Mucosa of rectum (tissue), 2 donors: ENCODE data around the gene PYURF.

Experiments
- H3K27ac ChIP-seq, 2 donors: one replicate each; pipeline ENCODE4 v1.7.0; 2013; ENCODE audit warnings: inconsistent platforms in 2 of 2, low read depth in 2 of 2, low read length in 2 of 2
- H3K27me3 ChIP-seq, 2 donors: one replicate each; pipeline ENCODE4 v1.7.0; 2013; ENCODE audit warnings: low read length in 2 of 2; ENCODE audit not compliant: control insufficient read depth in 2 of 2, insufficient read depth in 2 of 2
- H3K36me3 ChIP-seq, 2 donors: one replicate each; pipeline ENCODE4 v1.7.0; 2013; ENCODE audit warnings: low read length in 2 of 2; ENCODE audit not compliant: control insufficient read depth in 2 of 2, insufficient read depth in 2 of 2
- H3K4me1 ChIP-seq, 2 donors: one replicate each; pipeline ENCODE4 v1.7.0; 2013; ENCODE audit warnings: low read length in 2 of 2, mild to moderate bottlenecking in 1 of 2; ENCODE audit not compliant: control insufficient read depth in 2 of 2, insufficient read depth in 2 of 2
- H3K4me3 ChIP-seq, 2 donors: one replicate each; pipeline ENCODE4 v1.7.0; 2013; ENCODE audit warnings: low read length in 2 of 2
- H3K9ac ChIP-seq, 2 donors: one replicate each; pipeline ENCODE4 v1.7.0; 2013; ENCODE audit warnings: low read length in 2 of 2, low read depth in 1 of 2, mild to moderate bottlenecking in 1 of 2
- H3K9me3 ChIP-seq, 2 donors: one replicate each; pipeline ENCODE4 v1.7.0; 2013; ENCODE audit warnings: low read length in 2 of 2; ENCODE audit not compliant: control insufficient read depth in 2 of 2
- donor health status: healthy.
- donor health status: Normal muscosa, but diverticular disease.

PYURF gene

DNA sequence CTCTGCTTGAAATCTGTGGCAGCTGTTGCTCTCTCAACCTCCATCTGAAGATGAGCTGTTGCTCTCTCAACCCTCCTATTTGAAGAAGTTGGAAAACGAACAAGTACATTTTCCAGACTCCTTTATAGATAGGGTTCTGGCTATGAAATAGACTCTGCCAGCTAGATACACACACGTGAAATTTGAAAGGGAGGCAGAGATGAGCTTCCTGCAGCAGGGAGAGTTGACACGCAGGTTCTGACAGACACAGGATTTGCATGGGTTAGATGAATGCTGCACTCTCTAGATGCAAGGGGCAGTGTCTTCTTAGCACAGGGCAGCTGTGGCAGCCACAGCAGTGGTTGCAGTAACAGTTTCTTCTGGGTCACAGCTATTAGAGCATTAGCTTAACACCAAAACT is 8.0 kb upstream of the PYURF start:
- no peaks in the 10 kb centered on the region for H3K27me3 ChIP-seq
- no peak overlapping the region for H3K4me3 ChIP-seq
- no peak overlapping the region for H3K27ac ChIP-seq
- H3K36me3 ChIP-seq = no peaks in the 10 kb centered on the region
- H3K9me3 ChIP-seq = no peaks in the 10 kb centered on the region
- H3K9ac ChIP-seq = no peak overlapping the region
- no peaks in the 10 kb centered on the region for H3K4me1 ChIP-seq

DNA sequence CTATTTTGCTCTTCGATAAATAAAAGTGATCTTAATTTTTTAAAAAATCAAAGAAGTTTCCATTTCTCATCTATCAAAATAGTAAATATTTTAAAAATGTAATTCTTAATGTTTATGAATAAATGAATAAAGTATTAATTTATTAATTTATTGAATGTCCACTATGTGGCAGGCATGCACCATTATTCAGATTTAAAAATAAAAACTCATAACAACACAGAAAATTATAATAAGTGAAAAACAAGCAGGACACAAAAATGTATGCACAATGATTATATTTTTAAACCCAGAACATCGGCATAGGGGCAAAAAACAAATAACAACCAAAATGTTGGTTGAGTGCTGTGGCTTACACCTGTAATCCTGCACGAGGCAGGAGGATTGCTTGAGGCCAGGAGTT is 5.3 kb upstream of the PYURF start:
- H3K36me3 ChIP-seq = no peaks in the 10 kb centered on the region
- H3K9me3 ChIP-seq = no peaks in the 10 kb centered on the region
- no peak overlapping the region for H3K27ac ChIP-seq
- H3K9ac ChIP-seq = no peak overlapping the region
- no peaks in the 10 kb centered on the region for H3K27me3 ChIP-seq
- no peak overlapping the region for H3K4me3 ChIP-seq
- peaks cover 0 to 6% of the 10 kb centered on the region in 2 donors for H3K4me1 ChIP-seq

DNA sequence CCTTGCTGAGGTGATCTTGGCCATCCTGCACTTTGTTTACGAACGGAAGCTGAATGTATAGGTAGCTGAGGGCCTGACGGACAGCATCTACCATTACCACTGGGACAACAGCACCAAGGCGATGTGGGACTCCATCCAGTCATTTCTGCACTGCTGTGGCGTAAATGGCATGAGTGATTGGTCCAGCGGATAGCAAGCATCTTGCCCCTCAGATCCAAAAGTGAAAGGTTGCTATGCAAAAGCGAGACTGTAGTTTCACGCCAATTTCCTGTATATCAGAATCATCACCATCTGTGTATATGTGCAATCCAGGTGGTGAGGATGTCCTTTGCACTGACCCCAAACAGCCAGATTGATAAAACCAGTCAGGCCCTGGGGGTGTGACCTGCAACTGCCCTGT is 4.2 kb upstream of the PYURF start:
- Histone ChIP-seq H3K9ac (no peak overlapping the region), H3K4me1 (peaks cover 0 to 7% of the 10 kb centered on the region in 2 donors), H3K9me3 (no peaks in the 10 kb centered on the region), H3K36me3 (no peaks in the 10 kb centered on the region), H3K27ac (no peak overlapping the region), H3K4me3 (no peak overlapping the region), H3K27me3 (no peaks in the 10 kb centered on the region)

DNA sequence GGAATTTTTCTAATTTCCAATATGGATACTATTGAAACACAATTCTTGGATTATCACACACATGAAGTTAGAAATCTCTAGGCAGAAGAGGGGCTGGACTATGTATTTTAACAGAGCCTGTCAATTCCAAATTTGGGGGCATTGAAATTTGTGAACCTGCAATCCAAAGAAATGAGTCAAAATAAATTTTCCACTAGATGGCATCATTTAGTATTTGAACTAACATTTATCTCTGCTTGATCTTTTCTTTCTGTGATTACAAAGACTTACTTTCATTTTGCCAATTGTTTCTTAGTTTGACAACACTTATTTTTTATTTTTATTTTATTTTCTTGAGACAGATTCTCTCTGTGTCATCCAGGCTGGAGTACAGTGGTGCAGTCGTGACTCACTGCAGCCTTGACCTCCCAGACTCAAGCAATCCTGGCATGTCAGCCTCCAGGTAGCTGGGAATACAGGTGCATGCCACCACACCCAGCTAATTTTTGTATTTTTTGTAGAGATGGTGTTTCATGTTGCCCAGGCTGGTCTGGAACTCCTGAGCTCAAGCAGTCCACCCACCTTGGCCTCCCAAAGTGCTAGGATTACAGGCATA is 2.7 kb upstream of the PYURF start:
- Histone ChIP-seq H3K9ac (no peak overlapping the region), H3K9me3 (no peaks in the 10 kb centered on the region), H3K27me3 (no peaks in the 10 kb centered on the region), H3K4me3 (no peak overlapping the region), H3K4me1 (peaks cover 4 to 16% of the 10 kb centered on the region in 2 donors), H3K36me3 (peaks cover 3 to 4% of the 10 kb centered on the region in 2 donors), H3K27ac (no peak overlapping the region)

DNA sequence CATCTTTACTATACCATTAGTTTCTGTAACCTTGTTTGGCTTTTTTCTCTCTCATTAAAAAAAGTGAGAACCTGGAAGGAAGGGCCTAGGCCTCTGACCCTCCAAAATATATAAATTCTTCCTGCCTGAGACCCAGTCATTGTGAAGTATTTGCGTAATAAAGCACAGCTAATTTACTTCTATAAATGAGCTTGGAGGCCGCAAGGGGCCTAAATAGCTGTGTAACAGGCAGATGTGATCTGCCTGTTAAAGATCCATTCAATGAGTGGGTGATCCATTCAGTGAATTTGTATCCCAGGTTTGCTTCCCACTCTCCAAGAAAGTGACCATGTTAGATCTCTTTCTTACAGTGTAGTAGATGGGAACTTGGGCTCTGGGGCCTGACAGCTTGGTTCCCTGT is 595 bp upstream of the PYURF start:
- peak overlapping the region; percentile 84 to 85 for H3K4me3 ChIP-seq
- no peaks in the 10 kb centered on the region for H3K9me3 ChIP-seq
- H3K4me1 ChIP-seq = peaks cover 4 to 16% of the 10 kb centered on the region in 2 donors
- peak overlapping the region; percentile 75 to 85 for H3K27ac ChIP-seq
- peak overlapping the region; percentile 68 to 85 for H3K9ac ChIP-seq
- no peaks in the 10 kb centered on the region for H3K27me3 ChIP-seq
- H3K36me3 ChIP-seq = peaks cover 6 to 12% of the 10 kb centered on the region in 2 donors

DNA sequence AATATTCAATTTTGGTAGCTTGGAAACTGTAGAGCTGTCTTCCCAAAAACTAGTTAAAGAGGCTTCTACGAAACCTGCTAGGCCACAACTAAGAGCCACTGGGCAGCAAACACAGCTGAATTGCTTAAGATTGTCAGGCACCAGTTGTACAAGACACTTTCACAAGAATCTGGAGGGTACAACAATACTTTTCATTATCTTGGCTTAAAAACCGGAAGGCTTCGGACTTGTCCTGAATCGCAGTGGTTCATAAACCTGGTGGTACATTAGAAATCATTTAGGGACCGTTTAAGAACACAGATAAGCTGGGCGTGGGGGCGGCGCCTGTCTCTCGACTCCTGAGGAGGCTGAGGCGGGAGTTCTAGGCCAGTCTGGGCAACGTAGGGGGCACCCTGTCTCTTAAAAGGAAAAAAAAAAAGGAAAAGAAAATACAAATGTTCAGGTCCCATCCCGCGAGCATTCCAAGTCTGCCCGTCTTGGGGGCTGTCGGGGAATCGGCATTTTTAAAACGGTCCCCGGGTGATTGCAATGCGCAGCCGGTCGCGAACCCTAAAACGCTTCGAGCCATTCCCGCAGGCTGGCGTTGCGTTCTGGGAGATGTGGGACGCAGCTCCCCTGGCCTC is 763 bp downstream of the PYURF start:
- Histone ChIP-seq H3K36me3 (peaks cover 6 to 12% of the 10 kb centered on the region in 2 donors), H3K27me3 (no peaks in the 10 kb centered on the region), H3K4me3 (peak overlapping the region; percentile 84 to 85), H3K9ac (peak overlapping the region; percentile 84 to 85), H3K9me3 (no peaks in the 10 kb centered on the region), H3K4me1 (peaks cover 4 to 16% of the 10 kb centered on the region in 2 donors), H3K27ac (peak overlapping the region; percentile 75 to 85)

DNA sequence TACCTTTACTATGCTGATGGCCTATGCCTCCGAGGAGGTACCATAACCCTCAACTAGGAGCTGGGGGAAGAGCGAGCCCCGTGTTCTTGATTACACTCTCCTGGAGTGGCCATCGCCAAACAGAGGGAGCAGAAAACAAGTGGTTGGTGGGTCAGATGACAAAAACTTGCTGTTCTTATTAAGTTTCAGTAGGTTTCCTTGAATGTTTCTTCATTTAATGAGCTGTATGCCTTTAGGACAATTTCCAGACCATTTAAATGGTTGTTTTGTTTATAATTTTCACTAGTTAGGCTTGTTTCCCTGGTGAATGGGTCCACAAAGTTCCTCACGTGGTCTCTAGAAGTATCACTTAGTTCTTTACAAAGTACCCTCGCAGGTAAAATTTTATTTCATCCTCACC is 4.7 kb downstream of the PYURF start:
- Histone ChIP-seq H3K27ac (no peak overlapping the region), H3K9me3 (no peaks in the 10 kb centered on the region), H3K27me3 (no peaks in the 10 kb centered on the region), H3K4me3 (no peak overlapping the region), H3K9ac (no peak overlapping the region), H3K4me1 (peaks cover 6 to 15% of the 10 kb centered on the region in 2 donors), H3K36me3 (peaks cover 6 to 12% of the 10 kb centered on the region in 2 donors)

DNA sequence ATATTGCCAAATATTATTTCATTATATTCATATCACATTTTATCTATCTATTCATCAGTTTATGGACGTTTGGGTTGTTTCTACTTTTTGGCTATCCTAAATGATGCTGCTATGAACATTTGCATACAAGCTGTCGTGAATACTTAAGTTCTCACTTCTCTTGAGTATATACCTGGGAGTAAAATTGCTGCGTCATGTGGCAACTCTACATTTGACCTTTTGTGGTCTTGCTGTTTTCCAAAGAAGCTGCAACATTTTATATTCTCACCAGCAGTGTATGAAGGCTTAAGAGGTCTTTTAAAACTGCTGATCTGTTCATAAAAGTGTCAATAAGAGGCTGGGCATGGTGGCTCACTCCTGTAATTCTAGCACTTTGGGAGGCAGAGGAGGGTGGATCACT is 5.8 kb downstream of the PYURF start:
- no peak overlapping the region for H3K4me3 ChIP-seq
- no peak overlapping the region for H3K9ac ChIP-seq
- H3K36me3 ChIP-seq = peaks cover 6 to 12% of the 10 kb centered on the region in 2 donors
- H3K27ac ChIP-seq = no peak overlapping the region
- H3K9me3 ChIP-seq = no peaks in the 10 kb centered on the region
- H3K4me1 ChIP-seq = peaks cover 6 to 14% of the 10 kb centered on the region in 2 donors
- H3K27me3 ChIP-seq = no peaks in the 10 kb centered on the region

DNA sequence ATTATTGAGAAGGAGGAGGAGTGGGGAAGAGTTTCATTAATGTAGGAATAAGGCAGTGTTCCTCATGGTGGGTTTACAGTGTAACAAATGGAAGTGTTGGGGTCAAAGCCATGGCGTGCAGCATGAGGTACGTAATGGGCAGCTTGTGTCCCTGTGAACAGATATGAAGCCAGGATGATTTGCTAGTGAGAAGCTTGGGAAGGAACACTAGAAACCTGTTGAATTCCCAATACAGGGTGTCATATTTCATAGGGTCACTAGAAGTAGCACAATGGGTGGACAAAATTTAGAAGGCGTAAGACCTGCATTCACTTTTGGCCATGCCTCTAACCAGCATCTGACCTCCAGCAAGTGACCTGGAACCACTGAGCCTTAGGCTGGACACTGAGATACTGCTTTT is 6.8 kb downstream of the PYURF start:
- no peak overlapping the region for H3K27ac ChIP-seq
- H3K36me3 ChIP-seq = peaks cover 6 to 12% of the 10 kb centered on the region in 2 donors
- no peak overlapping the region for H3K9ac ChIP-seq
- peaks cover 2 to 4% of the 10 kb centered on the region in 2 donors for H3K4me1 ChIP-seq
- H3K9me3 ChIP-seq = no peaks in the 10 kb centered on the region
- no peaks in the 10 kb centered on the region for H3K27me3 ChIP-seq
- no peak overlapping the region for H3K4me3 ChIP-seq

DNA sequence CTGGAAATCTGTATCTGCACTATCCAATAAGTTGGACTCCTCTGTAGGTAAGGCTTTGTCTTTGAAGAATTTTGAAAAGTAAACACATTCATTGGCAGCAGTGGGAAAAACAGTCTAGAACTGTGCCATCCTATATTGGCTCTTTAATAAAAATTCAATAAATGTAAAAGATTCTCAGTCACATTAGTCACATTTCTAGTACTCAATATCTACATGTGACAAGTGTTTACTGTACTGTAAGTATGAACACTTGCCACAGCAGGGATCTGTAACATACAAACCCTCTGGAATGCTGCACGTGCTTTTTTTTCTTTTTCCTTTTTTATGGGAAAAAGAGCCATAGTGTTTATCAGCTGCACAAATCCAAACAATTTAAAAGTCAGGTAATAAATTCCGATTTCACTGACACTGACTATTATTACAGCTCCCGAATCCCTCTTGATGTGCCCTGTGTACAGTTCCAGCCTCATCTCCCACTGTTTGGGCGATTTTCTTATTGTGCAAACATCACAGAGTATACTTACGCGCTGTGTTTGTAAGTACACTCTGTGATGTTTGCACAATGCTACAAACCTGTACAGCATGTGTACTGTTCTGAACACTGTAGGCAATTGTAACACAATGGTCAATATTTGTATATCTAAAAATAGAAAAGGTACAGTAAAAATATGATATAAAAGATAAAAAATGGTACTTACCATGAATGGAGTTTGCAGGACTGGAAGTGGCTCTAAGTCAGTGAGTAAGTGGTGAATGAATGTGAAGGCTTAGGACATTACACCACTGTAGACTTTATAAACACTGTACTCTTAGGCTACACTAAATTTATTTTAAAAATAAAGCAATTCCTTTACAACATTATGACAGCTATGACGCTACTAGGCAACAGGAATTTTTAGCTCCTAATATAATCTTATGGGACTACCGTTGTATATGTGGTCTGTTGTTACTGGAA is 8.7 kb downstream of the PYURF start:
- Histone ChIP-seq H3K4me3 (no peak overlapping the region), H3K9ac (no peak overlapping the region), H3K9me3 (no peaks in the 10 kb centered on the region), H3K27ac (no peak overlapping the region), H3K36me3 (no peaks in the 10 kb centered on the region), H3K4me1 (peaks cover 2 to 4% of the 10 kb centered on the region in 2 donors), H3K27me3 (peaks cover 0 to 3% of the 10 kb centered on the region in 2 donors)
